WTC11 (cell line): ENCODE results near the gene MAP3K2. TPM values are rescaled to one million over a fixed set of nuclear protein-coding genes. Genes with fewer than 3 reads are reported as not detected.

ENCODE experiments used
- ATAC-seq: fragments of 200-7000 bp; cut with Tn5 transposase; 2 replicates; pipeline ENCODE4 v1.10.0; 2021; ENCODE audit warnings: mild to moderate bottlenecking, moderate library complexity
- CTCF ChIA-PET: fragments of 300-600 bp; sonication (Branson Sonifier 250); formaldehyde crosslinking; loops from one replicate; lab custom pipeline; 2021; ENCODE audit warnings: antibody characterized with exemption; lab: Charles Lee
- POLR2A ChIA-PET: fragments of 350-600 bp; sonication (Branson Sonifier 250); formaldehyde crosslinking; loops from one replicate; lab custom pipeline; 2021; ENCODE audit warnings: antibody characterized with exemption; lab: Charles Lee
- DNase-seq: peaks from one replicate; pipeline ENCODE4 v3.0.0; 2021; ENCODE audit warnings: low spot score
- H3K27ac Mint-ChIP-seq: 2 replicates; pipeline ENCODE4 v1.8.0; 2021; ENCODE audit warnings: mixed read lengths
- H3K27me3 Mint-ChIP-seq: 2 replicates; pipeline ENCODE4 v1.8.0; 2021; ENCODE audit warnings: low read depth, mild to moderate bottlenecking, moderate library complexity, mixed read lengths
- H3K36me3 Mint-ChIP-seq: 2 replicates; pipeline ENCODE4 v1.8.0; 2021; ENCODE audit warnings: mixed read lengths
- H3K4me1 Mint-ChIP-seq: 2 replicates; pipeline ENCODE4 v1.8.0; 2022; ENCODE audit warnings: mixed read lengths
- H3K4me3 Mint-ChIP-seq: 2 replicates; pipeline ENCODE4 v1.8.0; 2021; ENCODE audit warnings: mild to moderate bottlenecking, moderate library complexity, mixed read lengths
- H3K9me3 Mint-ChIP-seq: 2 replicates; pipeline ENCODE4 v1.8.0; 2021; ENCODE audit warnings: mixed read lengths
- AR ChIP-seq: fragments of 250-450 bp; sonication (Bioruptor Pico); IDR thresholded peaks from 2 replicates; pipeline ENCODE4 v1.9.0; 2021; ENCODE audit warnings: mild to moderate bottlenecking
- CBFB ChIP-seq: sonication (generic); formaldehyde crosslinking; IDR thresholded peaks from 2 replicates; pipeline ENCODE4 v1.8.1; 2022; ENCODE audit warnings: mild to moderate bottlenecking, low read depth, missing genetic modification reagents
- E2F4 ChIP-seq: sonication (generic); formaldehyde crosslinking; IDR thresholded peaks from 2 replicates; pipeline ENCODE4 v1.8.1; 2022; ENCODE audit warnings: low read depth, mild to moderate bottlenecking, moderate library complexity, missing genetic modification reagents, borderline replicate concordance
- ELF4 ChIP-seq: sonication (generic); formaldehyde crosslinking; IDR thresholded peaks from 2 replicates; pipeline ENCODE4 v1.8.1; 2022; ENCODE audit warnings: low read depth, mild to moderate bottlenecking, moderate library complexity, missing genetic modification reagents
- FOXK1 ChIP-seq: sonication (generic); formaldehyde crosslinking; IDR thresholded peaks from 2 replicates; pipeline ENCODE4 v1.8.0; 2022; ENCODE audit warnings: mild to moderate bottlenecking, moderate library complexity, missing genetic modification reagents
- FOXP1 ChIP-seq: sonication (generic); formaldehyde crosslinking; IDR thresholded peaks from 2 replicates; pipeline ENCODE4 v1.8.0; 2022; ENCODE audit warnings: missing genetic modification reagents, mild to moderate bottlenecking, moderate library complexity, borderline replicate concordance
- FOXP4 ChIP-seq: sonication (generic); formaldehyde crosslinking; IDR thresholded peaks from 2 replicates; pipeline ENCODE4 v1.8.0; 2022; ENCODE audit warnings: mild to moderate bottlenecking, missing genetic modification reagents
- IRF2 ChIP-seq: sonication (generic); formaldehyde crosslinking; IDR thresholded peaks from 2 replicates; pipeline ENCODE4 v1.8.0; 2022; ENCODE audit warnings: low read depth, missing genetic modification reagents, borderline replicate concordance
- MAX ChIP-seq: sonication (generic); formaldehyde crosslinking; IDR thresholded peaks from 2 replicates; pipeline ENCODE4 v1.8.0; 2022; ENCODE audit warnings: mild to moderate bottlenecking, missing genetic modification reagents
- NR2C2 ChIP-seq: sonication (generic); formaldehyde crosslinking; IDR thresholded peaks from 2 replicates; pipeline ENCODE4 v1.8.0; 2022; ENCODE audit warnings: mild to moderate bottlenecking, missing genetic modification reagents
- NR3C1 ChIP-seq: sonication (generic); formaldehyde crosslinking; conservative IDR thresholded peaks from 2 replicates; pipeline ENCODE4 v1.8.1; 2023; ENCODE audit warnings: low read depth, mild to moderate bottlenecking, missing genetic modification reagents
- PRDM15 ChIP-seq: sonication (generic); formaldehyde crosslinking; IDR thresholded peaks from 2 replicates; pipeline ENCODE4 v1.8.0; 2022; ENCODE audit warnings: missing genetic modification reagents
- SOX15 ChIP-seq: fragments of 250-450 bp; sonication (Bioruptor Pico); IDR thresholded peaks from 2 replicates; pipeline ENCODE4 v1.9.0; 2021; ENCODE audit warnings: mild to moderate bottlenecking
- SP1 ChIP-seq: sonication (generic); formaldehyde crosslinking; conservative IDR thresholded peaks from 2 replicates; pipeline ENCODE4 v1.8.1; 2022; ENCODE audit warnings: missing genetic modification reagents
- ZBTB43 ChIP-seq: sonication (generic); formaldehyde crosslinking; IDR thresholded peaks from 2 replicates; pipeline ENCODE4 v1.8.1; 2023; ENCODE audit warnings: mild to moderate bottlenecking, missing genetic modification reagents
- ZNF219 ChIP-seq: sonication (generic); formaldehyde crosslinking; IDR thresholded peaks from 2 replicates; pipeline ENCODE4 v1.8.0; 2023; ENCODE audit warnings: missing genetic modification reagents, mild to moderate bottlenecking, borderline replicate concordance
- ZNF416 ChIP-seq: fragments of 250-450 bp; sonication (Bioruptor Pico); IDR thresholded peaks from 2 replicates; pipeline ENCODE4 v1.9.0; 2021; ENCODE audit warnings: mild to moderate bottlenecking, inconsistent platforms
- ZNF532 ChIP-seq: fragments of 250-450 bp; sonication (Bioruptor Pico); IDR thresholded peaks from 2 replicates; pipeline ENCODE4 v1.9.0; 2021; ENCODE audit warnings: mild to moderate bottlenecking, borderline replicate concordance
- total RNA-seq: library from RNA; stranded (reverse); gene quantifications from 3 replicates; pipeline ENCODE4 v1.2.3, GENCODE V29; 2021

The MAP3K2 gene
- total RNA-seq, 1 experiment from 2014 or later = 26.9 TPM

GRCh38 chr2:127392828-127393578 is 5.2 kb upstream of the MAP3K2 start:
- POLR2A ChIA-PET = no interaction called here
- DNase-seq = no peak
- no peak overlapping the region for H3K4me3 Mint-ChIP-seq
- H3K36me3 Mint-ChIP-seq = 0 out of 2 replicates have a peak, but pooled peaks cover 2% of the 10 kb centered on the region
- peaks cover 12% of the 10 kb centered on the region for H3K4me1 Mint-ChIP-seq
- CTCF ChIA-PET = no interaction called here
- no peak for ATAC-seq
- peaks cover 13% of the 10 kb centered on the region for H3K9me3 Mint-ChIP-seq
- TF ChIP-seq FOXP4 (CRISPR knock-in tag) = no peak
- no peak for TF ChIP-seq E2F4
- TF ChIP-seq SOX15 (CRISPR knock-in tag) = no peak
- no peak for TF ChIP-seq NR3C1
- TF ChIP-seq PRDM15 (CRISPR knock-in tag) = no peak
- no peak for TF ChIP-seq AR (CRISPR knock-in tag)
- no peak for TF ChIP-seq NR2C2
- TF ChIP-seq ELF4 = no peak
- TF ChIP-seq FOXP1 (CRISPR knock-in tag) = no peak
- no peak for TF ChIP-seq FOXK1
- TF ChIP-seq ZNF416 (CRISPR knock-in tag) = no peak
- TF ChIP-seq MAX (CRISPR knock-in tag) = no peak
- no peaks in the 10 kb centered on the region for H3K27me3 Mint-ChIP-seq
- no peak overlapping the region for H3K27ac Mint-ChIP-seq

- Mint-ChIP-seq H3K27me3 (no peaks in the 10 kb centered on the region), H3K36me3 (0 out of 2 replicates have a peak, but pooled peaks cover 2% of the 10 kb centered on the region)
- TF ChIP-seq SP1 (CRISPR knock-in tag) (no peak), ZNF219 (CRISPR knock-in tag) (no peak), IRF2 (CRISPR knock-in tag) (no peak), SOX15 (CRISPR knock-in tag) (no peak), CBFB (CRISPR knock-in tag) (no peak), ZNF532 (no peak), ZBTB43 (CRISPR knock-in tag) (no peak)
Measured at GRCh38 chr2:127392133-127392827, 4.5 kb upstream of the MAP3K2 start.

More at GRCh38 chr2:127392133-127392827, 4.5 kb upstream of the MAP3K2 start:
- CTCF ChIA-PET = no interaction called here
- DNase-seq (no peak), ATAC-seq (no peak)
- Mint-ChIP-seq H3K4me1 (peaks cover 12% of the 10 kb centered on the region), H3K27ac (no peak overlapping the region), H3K4me3 (no peak overlapping the region), H3K9me3 (peaks cover 13% of the 10 kb centered on the region)
- POLR2A ChIA-PET = no interaction called here
